ENCODE data around the gene SLC17A3.

Gene SLC17A3

DNA sequence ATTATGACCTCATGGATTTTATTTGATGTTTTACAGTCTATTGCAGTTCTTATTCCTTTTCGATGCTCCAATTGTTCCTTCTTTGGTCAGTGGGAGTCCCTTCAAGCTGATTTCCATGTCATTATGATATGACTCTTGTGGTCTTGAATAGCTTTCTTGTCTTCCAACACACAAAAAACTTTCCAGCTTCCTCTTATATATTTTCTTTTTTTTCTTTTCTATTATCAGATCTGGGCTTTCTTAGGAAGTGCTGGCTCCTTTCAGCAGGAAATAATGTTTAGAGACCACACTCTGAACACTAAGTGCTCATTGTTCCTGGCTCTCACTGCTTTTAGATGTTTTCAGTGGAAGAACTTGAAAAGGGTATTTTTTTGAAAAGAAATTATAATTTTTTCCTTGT is 39.1 kb downstream of the SLC17A3 start:
- DNase-seq: no peak

DNA sequence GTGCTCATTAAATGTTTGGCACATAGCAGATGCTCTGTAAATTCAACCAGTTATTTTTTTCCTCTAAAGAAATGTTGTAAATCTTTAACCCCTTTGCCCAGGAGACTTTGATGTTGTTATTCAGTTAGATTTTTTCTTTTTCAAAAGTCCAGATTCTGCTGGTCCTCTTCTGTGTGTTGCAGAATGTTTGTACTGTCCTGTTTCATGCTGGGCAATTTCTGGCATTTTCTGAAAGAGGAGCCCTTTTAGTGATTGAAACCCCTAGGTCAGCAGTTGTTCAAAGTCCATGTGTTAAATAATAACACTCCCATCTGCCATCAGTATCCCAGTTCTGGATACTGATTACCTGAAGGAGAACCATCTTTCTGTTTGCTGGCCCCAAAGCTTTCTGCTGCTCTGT is 40.9 kb downstream of the SLC17A3 start:
- DNase-seq: no peak

GRCh38 chr6:25832670-25833069 is 41.4 kb downstream of the SLC17A3 start:
- DNase-seq: no peak

DNA sequence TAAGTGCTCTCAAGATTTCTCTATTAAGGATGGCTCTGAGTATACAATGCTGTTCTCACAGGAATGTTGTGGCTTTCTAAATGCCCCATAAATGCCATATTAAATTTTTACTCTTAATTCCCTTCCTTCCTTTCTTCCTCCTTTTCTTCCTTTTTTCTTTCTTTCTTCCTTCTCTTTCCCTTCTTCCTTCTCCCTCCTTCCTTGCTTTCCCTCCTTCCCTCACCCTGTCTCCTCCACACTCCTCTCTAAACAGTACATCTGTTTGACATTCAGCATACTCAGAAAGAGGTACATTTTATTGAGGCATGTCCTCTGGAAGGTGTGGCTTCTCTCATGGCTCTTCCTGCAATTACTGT is 41.8 kb downstream of the SLC17A3 start:
- DNase-seq: no peak

DNA sequence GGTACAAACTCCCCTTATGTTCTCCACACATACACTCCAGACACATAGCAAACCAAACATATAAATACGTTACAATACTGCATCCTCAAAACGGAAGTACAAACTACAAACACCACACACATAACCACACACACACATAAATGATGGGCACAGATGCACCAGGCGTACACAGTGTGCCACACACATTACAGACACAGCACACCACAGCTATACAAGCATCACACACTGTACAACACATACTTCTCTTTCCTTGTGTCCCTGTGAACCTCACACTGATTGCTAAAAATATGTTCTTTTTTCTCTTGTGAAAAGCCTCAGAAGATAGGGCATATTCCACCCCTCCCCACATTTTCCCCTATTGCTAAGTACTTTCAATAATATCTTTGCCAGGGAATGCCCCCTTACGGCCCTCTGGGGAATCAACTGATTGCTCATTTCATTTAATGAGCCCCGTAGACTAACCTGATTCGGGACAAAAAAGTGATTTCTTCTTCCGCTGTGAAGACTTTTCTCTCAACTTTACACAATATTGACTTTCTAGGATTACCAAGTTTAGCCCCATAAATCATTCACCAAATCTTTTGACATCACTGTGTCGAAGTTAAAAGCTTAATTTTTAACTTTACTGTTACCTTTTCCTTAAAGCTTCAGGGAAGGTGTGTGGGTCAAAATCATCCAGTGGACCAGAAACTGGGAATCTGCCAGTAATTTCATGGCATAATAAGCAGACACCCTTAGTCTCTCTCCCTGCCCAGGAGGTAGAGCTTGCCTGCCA is 42.3 kb downstream of the SLC17A3 start, which contains the start of gene SLC17A1:
TSS of gene SLC17A1 (minus strand) at position 521 of the 775 bp plus-strand sequence. CDS start 1,495 bp downstream, outside the sequence.
- no peak for DNase-seq

DNA sequence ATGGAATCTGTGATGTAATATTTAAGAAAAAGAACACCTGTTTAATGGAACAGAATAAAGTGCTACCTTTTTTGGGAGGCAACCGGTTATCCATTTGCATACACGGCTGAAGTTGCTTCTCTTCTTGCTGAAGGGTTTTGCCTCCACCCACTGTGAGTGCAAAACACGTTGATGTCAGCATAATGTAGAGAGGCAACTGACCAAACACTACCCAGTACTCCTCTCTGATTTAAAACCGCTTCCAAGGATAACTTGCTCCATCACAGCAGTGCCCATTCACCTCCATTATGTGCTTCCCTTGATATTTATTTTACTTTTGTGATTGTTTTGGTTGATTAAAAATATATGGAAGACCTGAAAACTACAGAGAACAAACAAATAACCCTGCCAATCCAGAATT is 43.6 kb downstream of the SLC17A3 start:
- DNase-seq: no peak

DNA sequence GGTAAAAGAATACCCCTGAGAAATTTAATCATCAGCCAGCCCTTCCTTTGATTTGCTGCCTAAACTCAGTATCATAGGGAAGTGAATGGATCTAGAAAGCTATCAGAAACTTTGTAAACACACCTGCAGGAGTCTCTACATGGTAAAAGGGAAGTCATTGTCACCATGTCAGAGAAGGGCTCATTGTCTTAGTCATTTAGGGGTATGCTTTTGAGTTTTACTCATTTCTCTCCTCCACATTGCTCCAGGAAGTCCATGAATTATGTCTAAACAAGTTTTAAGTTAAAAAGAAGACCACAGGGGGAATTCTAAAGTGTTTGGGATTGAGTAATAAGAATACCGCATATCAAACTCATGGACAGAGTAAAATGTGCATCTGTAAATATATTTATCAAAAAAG is 44.7 kb downstream of the SLC17A3 start:
- DNase-seq: no peak

- DNase-seq: no peak
Observed at GRCh38 chr6:25821341-25821740, 52.7 kb downstream of the SLC17A3 start.

DNA sequence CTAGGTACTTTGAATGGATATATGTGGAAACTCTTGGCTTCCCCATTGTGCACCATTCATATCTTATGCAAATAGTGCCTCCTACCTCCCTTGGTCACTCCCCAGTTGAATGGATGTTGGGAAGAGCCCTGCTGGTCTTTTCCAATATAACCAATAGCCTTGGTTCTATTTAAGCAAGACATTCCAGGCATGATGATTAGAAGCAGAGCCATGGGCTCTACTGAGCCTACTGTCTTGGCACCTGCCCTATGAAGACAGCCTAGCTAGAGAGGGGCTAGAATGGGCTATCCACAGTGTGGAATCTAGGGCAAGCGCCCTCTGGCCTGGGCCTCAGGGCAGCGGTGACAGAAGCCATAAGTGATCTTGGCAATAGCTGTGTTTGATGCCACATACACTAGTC is 57.8 kb downstream of the SLC17A3 start:
- DNase-seq: no peak

- no peak for DNase-seq
Observed at GRCh38 chr6:25815194-25815593, 58.8 kb downstream of the SLC17A3 start.

DNA sequence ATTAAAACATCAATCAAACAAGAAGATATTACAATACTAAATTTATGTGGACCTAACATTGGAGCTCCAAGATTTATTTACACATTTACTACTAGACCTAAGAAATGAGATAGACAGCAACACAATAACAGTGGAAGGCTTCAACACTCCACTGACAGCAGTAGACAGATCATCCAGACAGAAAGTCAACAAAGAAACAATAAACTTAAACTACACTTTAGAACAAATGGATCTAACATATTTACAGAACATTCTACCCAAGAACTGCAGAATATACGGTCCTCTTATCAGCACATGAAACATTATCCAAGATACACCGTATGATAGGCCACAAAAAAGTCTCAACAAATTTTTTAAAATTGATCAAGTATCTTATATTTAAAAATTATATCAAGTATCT is 69.2 kb downstream of the SLC17A3 start:
- DNase-seq: no peak

- DNase-seq: no peak
Observed at GRCh38 chr6:25801436-25801835, 72.6 kb downstream of the SLC17A3 start.

Data from NCI-H187 treated with DMSO at 0.1 percent for 48 hours (cell line).